DOHH2 (cell line): ENCODE data around the gene CCDC71L.

Experiments used
- H3F3A ChIP-seq: fragments of 200-600 bp; sonication (generic), shearing (Covaris generic); 2 replicates; pipeline ENCODE4 v1.6.0; 2016; ENCODE audit warnings: antibody characterized with exemption, mild to moderate bottlenecking; ENCODE audit not compliant: control insufficient read depth, insufficient read depth
- H3K27ac ChIP-seq: fragments of 200-600 bp; sonication (generic); 2 replicates; pipeline ENCODE4 v1.5.1; 2014; ENCODE audit warnings: low read depth, mild to moderate bottlenecking, low read length, moderate library complexity
- H3K27me3 ChIP-seq: fragments of 200-600 bp; sonication (generic); 2 replicates; pipeline ENCODE4 v1.6.1; 2014; ENCODE audit warnings: mild to moderate bottlenecking, low read length, mixed read lengths; ENCODE audit not compliant: control insufficient read depth
- H3K36me3 ChIP-seq: fragments of 200-600 bp; sonication (generic); 2 replicates; pipeline ENCODE4 v1.6.1; 2014; ENCODE audit warnings: mild to moderate bottlenecking, low read length, moderate library complexity, mixed read lengths; ENCODE audit not compliant: control insufficient read depth
- H3K4me1 ChIP-seq: fragments of 200-600 bp; sonication (generic); 2 replicates; pipeline ENCODE4 v1.6.1; 2014; ENCODE audit warnings: mild to moderate bottlenecking, low read length, mixed read lengths; ENCODE audit not compliant: control insufficient read depth
- H3K4me2 ChIP-seq: fragments of 200-600 bp; sonication (generic); 2 replicates; pipeline ENCODE4 v1.6.0; 2014; ENCODE audit warnings: mild to moderate bottlenecking, low read length, moderate library complexity
- H3K4me3 ChIP-seq: fragments of 200-600 bp; sonication (generic); 2 replicates; pipeline ENCODE4 v1.5.1; 2014; ENCODE audit warnings: mild to moderate bottlenecking, low read length, mixed read lengths
- H3K79me2 ChIP-seq: fragments of 200-600 bp; sonication (generic); 2 replicates; pipeline ENCODE4 v1.6.1; 2014; ENCODE audit warnings: mild to moderate bottlenecking, low read length, mixed read lengths; ENCODE audit not compliant: control insufficient read depth
- H3K9me2 ChIP-seq: fragments of 200-600 bp; sonication (generic); replicated peaks from 2 replicates; pipeline ENCODE4 v1.6.1; 2014; ENCODE audit warnings: mild to moderate bottlenecking, low read length, mixed read lengths; ENCODE audit not compliant: control insufficient read depth
- H3K9me3 ChIP-seq: fragments of 200-600 bp; sonication (generic); 2 replicates; pipeline ENCODE4 v1.6.1; 2014; ENCODE audit warnings: antibody characterized with exemption, low read length, mixed read lengths; ENCODE audit not compliant: control insufficient read depth, insufficient read depth
- H4K20me1 ChIP-seq: fragments of 200-600 bp; sonication (generic); 2 replicates; pipeline ENCODE4 v1.6.0; 2014; ENCODE audit warnings: low read depth, mild to moderate bottlenecking, antibody characterized with exemption, low read length, moderate library complexity; ENCODE audit not compliant: control insufficient read depth, insufficient read depth
- EZH2phosphoT487 ChIP-seq: fragments of 200-600 bp; sonication (generic); IDR thresholded peaks from 2 replicates; pipeline ENCODE4 v1.6.1; 2017; ENCODE audit warnings: borderline replicate concordance, mild to moderate bottlenecking, antibody characterized with exemption, low read length, moderate library complexity, mixed read lengths
- TF ChIP-seq, protein P1 (sequence below): fragments of 200-600 bp; sonication (generic); IDR thresholded peaks from one replicate; pipeline ENCODE4 v1.5.1; 2014; ENCODE audit warnings: antibody characterized with exemption, mild to moderate bottlenecking, low read depth, low read length; ENCODE audit not compliant: poor library complexity, severe bottlenecking

CCDC71L gene

DNA sequence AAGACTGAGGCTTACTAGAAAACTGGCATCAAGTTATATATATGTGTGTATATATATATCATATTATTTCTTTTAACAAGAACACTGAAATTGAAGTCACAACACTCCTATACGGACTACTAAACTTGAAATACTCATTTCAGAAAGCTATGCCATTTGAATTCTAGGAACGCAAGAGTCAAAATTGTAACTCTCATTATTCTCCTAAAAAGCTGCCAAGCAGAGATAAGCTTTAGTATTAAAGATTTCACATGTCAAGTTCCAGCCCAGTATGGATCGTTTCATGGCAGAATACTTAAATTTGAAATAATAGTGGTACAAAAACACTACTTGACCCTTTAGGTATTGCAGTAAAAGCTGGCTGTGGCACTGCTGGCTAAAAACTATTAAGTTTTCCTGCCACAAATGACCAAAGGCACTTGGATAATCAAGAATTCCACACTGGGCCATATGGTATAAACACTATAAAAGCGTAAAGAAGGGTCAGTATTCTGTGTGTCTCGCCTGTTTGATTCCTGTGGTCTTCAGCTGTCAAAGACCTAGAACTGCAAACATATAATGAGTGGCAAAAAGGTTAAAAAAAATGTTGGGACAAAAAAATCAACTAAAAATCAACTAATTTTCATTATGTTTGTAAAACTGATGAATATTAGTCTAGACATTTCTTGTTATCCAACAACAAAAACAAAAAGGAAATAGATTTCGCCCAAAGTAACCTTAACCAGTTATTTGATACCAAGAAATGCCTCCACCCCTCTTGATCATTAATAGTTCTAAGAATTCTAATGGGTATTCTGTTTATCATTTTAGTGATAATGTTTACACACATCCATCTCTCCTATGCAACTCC, 2.4 kb downstream of the CCDC71L start:
- Histone ChIP-seq H3K9me3 (0 out of 2 replicates have a peak, but pooled peaks cover 3% of the 10 kb centered on the region), H3K4me3 (no peak overlapping the region; the same call in 1 of the 2 replicates), H4K20me1 (no peaks in the 10 kb centered on the region), H3K27ac (no peak overlapping the region), H3K9me2 (no peaks in the 10 kb centered on the region; the same call in 1 of the 2 replicates), H3F3A (peaks cover 14% of the 10 kb centered on the region), H3K79me2 (no peaks in the 10 kb centered on the region), H3K36me3 (no peaks in the 10 kb centered on the region), H3K4me2 (peak overlapping the region; percentile 79), H3K4me1 (peaks cover 18% of the 10 kb centered on the region), H3K27me3 (peaks cover 22% of the 10 kb centered on the region)
- TF ChIP-seq, protein P1, sequence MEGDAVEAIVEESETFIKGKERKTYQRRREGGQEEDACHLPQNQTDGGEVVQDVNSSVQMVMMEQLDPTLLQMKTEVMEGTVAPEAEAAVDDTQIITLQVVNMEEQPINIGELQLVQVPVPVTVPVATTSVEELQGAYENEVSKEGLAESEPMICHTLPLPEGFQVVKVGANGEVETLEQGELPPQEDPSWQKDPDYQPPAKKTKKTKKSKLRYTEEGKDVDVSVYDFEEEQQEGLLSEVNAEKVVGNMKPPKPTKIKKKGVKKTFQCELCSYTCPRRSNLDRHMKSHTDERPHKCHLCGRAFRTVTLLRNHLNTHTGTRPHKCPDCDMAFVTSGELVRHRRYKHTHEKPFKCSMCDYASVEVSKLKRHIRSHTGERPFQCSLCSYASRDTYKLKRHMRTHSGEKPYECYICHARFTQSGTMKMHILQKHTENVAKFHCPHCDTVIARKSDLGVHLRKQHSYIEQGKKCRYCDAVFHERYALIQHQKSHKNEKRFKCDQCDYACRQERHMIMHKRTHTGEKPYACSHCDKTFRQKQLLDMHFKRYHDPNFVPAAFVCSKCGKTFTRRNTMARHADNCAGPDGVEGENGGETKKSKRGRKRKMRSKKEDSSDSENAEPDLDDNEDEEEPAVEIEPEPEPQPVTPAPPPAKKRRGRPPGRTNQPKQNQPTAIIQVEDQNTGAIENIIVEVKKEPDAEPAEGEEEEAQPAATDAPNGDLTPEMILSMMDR: no peak
- TF ChIP-seq EZH2phosphoT487: no peak

DNA sequence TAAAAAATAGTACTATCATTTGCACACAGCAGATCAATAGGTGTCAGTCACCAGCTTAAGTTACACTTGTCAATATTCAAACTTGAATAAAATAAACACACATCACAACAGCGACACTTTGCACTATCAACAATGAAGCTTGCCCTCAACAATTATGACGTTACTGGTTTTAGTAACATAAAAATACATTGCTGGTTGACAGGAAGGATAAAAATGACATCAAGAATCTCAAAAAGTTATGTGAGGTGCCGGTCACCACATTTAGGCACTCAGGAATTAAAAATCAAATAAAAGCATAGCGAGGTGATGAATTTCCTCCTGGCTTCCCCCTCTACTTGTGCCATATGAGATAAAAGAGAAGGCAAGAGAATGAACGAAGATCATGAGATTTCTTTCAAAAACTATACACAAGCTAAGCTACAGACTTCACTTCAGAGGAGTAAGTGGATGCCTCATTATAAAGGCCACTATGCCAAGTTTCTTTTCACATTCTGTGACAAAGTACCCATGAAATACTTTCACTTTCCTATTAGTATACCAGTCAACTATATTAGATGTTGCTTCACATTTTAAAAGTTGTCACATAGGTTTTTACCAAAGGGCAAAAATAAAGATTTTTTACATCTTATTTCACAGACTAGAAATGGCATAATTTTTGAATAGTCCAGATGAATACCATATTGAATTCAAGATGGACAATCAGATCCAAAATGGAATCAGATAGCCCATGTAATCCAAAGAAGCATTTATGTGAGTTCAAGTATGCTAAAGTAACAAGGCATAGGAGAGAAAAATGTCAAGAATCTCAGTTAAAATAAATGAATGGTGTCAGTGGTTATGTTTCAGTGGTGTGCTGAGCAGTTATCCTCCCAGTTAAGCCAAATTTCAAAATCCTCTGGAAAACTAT, 3.6 kb downstream of the CCDC71L start:
- TF ChIP-seq, protein P1: no peak
- TF ChIP-seq EZH2phosphoT487: no peak
- peaks cover 11% of the 10 kb centered on the region for H3F3A ChIP-seq
- H4K20me1 ChIP-seq: no peaks in the 10 kb centered on the region
- no peak overlapping the region for H3K27ac ChIP-seq
- peaks cover 25% of the 10 kb centered on the region for H3K27me3 ChIP-seq
- no peak overlapping the region for H3K4me3 ChIP-seq
- H3K36me3 ChIP-seq: no peaks in the 10 kb centered on the region
- H3K9me3 ChIP-seq: 0 out of 2 replicates have a peak, but pooled peaks cover 3% of the 10 kb centered on the region
- peaks cover 18% of the 10 kb centered on the region for H3K4me1 ChIP-seq
- H3K9me2 ChIP-seq: no peaks in the 10 kb centered on the region; the same call in 1 of the 2 replicates
- H3K79me2 ChIP-seq: no peaks in the 10 kb centered on the region
- H3K4me2 ChIP-seq: 0 out of 2 replicates have a peak overlapping the region, but pooled peaks have one; percentile 4

DNA sequence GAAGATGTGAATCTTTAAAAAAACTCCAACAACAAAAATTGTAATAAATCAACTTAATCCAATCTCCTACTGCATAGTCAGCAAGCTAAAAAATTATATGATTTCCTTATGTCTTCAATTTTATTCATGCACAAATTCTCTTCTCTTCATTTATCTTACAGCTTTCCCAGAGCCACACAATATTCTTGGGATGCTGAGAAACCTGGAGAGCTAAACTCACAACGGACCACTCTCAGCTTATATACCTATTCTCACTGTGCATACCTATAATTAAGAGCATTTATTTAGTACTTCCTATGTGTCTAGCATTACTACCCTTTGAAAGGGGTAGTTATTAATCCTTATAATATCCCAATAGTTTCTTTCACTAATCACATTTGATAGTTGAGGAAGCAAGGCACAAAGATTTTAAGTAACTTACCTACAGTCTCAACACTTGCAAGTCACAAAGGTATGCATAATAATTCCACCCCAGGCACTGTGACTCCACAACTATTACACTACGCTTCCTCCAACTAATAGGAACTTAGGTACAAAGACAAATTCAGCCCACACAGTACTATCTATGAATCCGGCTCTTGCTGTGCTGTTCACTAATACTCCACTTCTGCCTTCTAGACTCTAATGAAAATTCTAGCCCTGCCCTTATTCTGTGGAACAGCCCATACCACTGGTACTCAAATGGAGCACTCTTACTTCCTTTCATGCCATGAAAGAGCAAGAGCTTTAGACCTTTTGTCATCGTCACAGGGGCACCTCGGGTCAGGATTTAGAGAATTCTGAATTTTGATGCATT, 5.1 kb downstream of the CCDC71L start:
- Histone ChIP-seq H3K4me2 (no peak overlapping the region), H3K27me3 (peaks cover 17% of the 10 kb centered on the region), H3K9me3 (no peaks in the 10 kb centered on the region), H4K20me1 (no peaks in the 10 kb centered on the region), H3K4me3 (no peak overlapping the region), H3K36me3 (no peaks in the 10 kb centered on the region), H3K9me2 (no peaks in the 10 kb centered on the region), H3K4me1 (peaks cover 14% of the 10 kb centered on the region), H3K27ac (no peak overlapping the region), H3F3A (no peaks in the 10 kb centered on the region), H3K79me2 (no peaks in the 10 kb centered on the region)
- TF ChIP-seq, protein P1: no peak
- TF ChIP-seq EZH2phosphoT487: no peak
